ENCODE results near the gene ILKAP. TPM values are rescaled to one million over a fixed set of nuclear protein-coding genes. Genes with fewer than 3 reads are reported as not detected.

Gene ILKAP
- polyA plus RNA-seq, 1 donor from 2014 or later = 78.5 TPM

- TF ChIP-seq EP300 (conservative IDR thresholded peaks at IDR 0.05; ENCODE audit: poor library complexity, severe bottlenecking) (no peak), EZH2 (IDR thresholded peaks at IDR 0.05; ENCODE audit: borderline replicate concordance, insufficient read depth, low read length, poor library complexity, severe bottlenecking) (no peak), CTCF (IDR thresholded peaks at IDR 0.05; ENCODE audit: poor library complexity, severe bottlenecking) (no peak), TAF1 (IDR thresholded peaks at IDR 0.05; ENCODE audit: low read depth) (no peak), RAD21 (conservative IDR thresholded peaks at IDR 0.05) (no peak), MXI1 (conservative IDR thresholded peaks at IDR 0.05; ENCODE audit: poor library complexity, severe bottlenecking) (no peak), SMC3 (conservative IDR thresholded peaks at IDR 0.05; ENCODE audit: poor library complexity) (no peak), POLR2AphosphoS5 (IDR thresholded peaks at IDR 0.05) (no peak)
- TF ChIP-seq, protein P1, sequence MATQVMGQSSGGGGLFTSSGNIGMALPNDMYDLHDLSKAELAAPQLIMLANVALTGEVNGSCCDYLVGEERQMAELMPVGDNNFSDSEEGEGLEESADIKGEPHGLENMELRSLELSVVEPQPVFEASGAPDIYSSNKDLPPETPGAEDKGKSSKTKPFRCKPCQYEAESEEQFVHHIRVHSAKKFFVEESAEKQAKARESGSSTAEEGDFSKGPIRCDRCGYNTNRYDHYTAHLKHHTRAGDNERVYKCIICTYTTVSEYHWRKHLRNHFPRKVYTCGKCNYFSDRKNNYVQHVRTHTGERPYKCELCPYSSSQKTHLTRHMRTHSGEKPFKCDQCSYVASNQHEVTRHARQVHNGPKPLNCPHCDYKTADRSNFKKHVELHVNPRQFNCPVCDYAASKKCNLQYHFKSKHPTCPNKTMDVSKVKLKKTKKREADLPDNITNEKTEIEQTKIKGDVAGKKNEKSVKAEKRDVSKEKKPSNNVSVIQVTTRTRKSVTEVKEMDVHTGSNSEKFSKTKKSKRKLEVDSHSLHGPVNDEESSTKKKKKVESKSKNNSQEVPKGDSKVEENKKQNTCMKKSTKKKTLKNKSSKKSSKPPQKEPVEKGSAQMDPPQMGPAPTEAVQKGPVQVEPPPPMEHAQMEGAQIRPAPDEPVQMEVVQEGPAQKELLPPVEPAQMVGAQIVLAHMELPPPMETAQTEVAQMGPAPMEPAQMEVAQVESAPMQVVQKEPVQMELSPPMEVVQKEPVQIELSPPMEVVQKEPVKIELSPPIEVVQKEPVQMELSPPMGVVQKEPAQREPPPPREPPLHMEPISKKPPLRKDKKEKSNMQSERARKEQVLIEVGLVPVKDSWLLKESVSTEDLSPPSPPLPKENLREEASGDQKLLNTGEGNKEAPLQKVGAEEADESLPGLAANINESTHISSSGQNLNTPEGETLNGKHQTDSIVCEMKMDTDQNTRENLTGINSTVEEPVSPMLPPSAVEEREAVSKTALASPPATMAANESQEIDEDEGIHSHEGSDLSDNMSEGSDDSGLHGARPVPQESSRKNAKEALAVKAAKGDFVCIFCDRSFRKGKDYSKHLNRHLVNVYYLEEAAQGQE (IDR thresholded peaks at IDR 0.05; ENCODE audit: borderline replicate concordance) = no peak
- Histone ChIP-seq H4K20me1 (ENCODE audit: insufficient read depth) (no peaks in the 10 kb centered on the region), H3F3A (ENCODE audit: insufficient read depth, low read length, poor library complexity, severe bottlenecking) (no peaks in the 10 kb centered on the region), H3K79me2 (replicated peaks; ENCODE audit: insufficient read depth, low read length) (no peaks in the 10 kb centered on the region), H3K4me3 (ENCODE audit: low read length) (no peak overlapping the region), H3K9me2 (ENCODE audit: insufficient read depth, low read length) (no peaks in the 10 kb centered on the region), H3K9ac (ENCODE audit: low read length) (no peak overlapping the region), H3K27me3 (ENCODE audit: insufficient read depth, low read depth, low read length) (peaks cover 6% of the 10 kb centered on the region), H3K4me2 (ENCODE audit: low read length) (no peak overlapping the region), H3K27ac (ENCODE audit: low read length) (no peak overlapping the region), H3K9me3 (ENCODE audit: low read length) (no peaks in the 10 kb centered on the region), H3K36me3 (ENCODE audit: insufficient read depth, low read length) (no peaks in the 10 kb centered on the region), H2AFZ (ENCODE audit: low read depth, low read length) (no peak overlapping the region)
These were observed 24.1 kb upstream of the ILKAP start for GRCh38 chr2:238227587-238228032.

DNA sequence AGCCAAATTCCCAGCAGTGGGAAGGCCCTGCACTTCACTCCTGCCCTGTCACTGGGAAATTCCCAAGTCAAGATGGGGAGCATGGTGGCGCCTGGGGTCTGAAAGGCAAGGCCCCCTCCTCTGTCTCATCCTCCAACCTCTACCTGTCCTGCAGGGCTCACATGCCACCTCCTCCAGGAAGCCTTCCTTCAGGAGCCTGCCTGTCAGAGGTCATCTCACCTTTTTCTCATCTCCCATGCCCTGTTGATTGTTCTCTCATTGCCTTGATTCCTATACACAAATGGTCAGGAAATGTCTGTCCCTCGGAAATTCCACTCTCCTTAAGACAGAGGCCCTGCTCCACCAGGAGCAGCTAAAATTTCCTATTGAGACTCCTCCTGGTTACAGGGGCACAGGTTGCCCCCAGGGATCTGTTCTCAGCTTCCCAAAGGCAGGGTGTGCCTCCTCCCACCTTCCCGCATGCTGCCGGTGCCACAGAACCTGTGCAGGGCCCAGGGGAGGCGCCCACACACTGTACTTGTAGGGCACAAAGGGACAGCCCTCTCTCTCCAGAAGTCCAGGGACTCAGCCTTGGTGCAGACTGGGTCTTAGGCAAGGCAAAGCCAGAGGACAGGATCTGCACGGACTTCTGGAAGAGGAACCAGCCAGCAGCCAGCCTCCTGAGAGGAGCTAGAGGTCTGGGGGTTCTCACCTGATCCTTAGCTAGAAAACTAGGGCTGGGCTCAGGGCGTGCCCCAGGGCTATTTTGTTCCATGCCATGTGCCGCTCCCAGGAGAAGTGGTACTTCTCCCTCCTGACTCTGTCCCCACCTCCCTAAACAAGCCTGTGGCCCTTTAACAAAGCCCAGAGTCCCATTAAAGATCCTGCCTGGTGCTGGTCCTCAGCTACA is 23.4 kb upstream of the ILKAP start:
- H3K27me3 ChIP-seq (ENCODE audit: insufficient read depth, low read depth, low read length) = peaks cover 6% of the 10 kb centered on the region
- H2AFZ ChIP-seq (ENCODE audit: low read depth, low read length) = no peak overlapping the region
- H3K79me2 ChIP-seq (replicated peaks; ENCODE audit: insufficient read depth, low read length) = no peaks in the 10 kb centered on the region
- no peak overlapping the region for H3K4me2 ChIP-seq (ENCODE audit: low read length)
- H3K9ac ChIP-seq (ENCODE audit: low read length) = no peak overlapping the region
- TF ChIP-seq SMC3 (conservative IDR thresholded peaks at IDR 0.05; ENCODE audit: poor library complexity) = no peak
- no peak for TF ChIP-seq CTCF (IDR thresholded peaks at IDR 0.05; ENCODE audit: poor library complexity, severe bottlenecking)
- no peak for TF ChIP-seq TAF1 (IDR thresholded peaks at IDR 0.05; ENCODE audit: low read depth)
- no peak for TF ChIP-seq EZH2 (IDR thresholded peaks at IDR 0.05; ENCODE audit: borderline replicate concordance, insufficient read depth, low read length, poor library complexity, severe bottlenecking)
- TF ChIP-seq RAD21 (conservative IDR thresholded peaks at IDR 0.05) = no peak
- no peak for TF ChIP-seq EP300 (conservative IDR thresholded peaks at IDR 0.05; ENCODE audit: poor library complexity, severe bottlenecking)
- TF ChIP-seq MXI1 (conservative IDR thresholded peaks at IDR 0.05; ENCODE audit: poor library complexity, severe bottlenecking) = no peak
- no peak overlapping the region for H3K4me3 ChIP-seq (ENCODE audit: low read length)
- H4K20me1 ChIP-seq (ENCODE audit: insufficient read depth) = no peaks in the 10 kb centered on the region
- H3K9me2 ChIP-seq (ENCODE audit: insufficient read depth, low read length) = no peaks in the 10 kb centered on the region
- H3K27ac ChIP-seq (ENCODE audit: low read length) = no peak overlapping the region
- no peaks in the 10 kb centered on the region for H3F3A ChIP-seq (ENCODE audit: insufficient read depth, low read length, poor library complexity, severe bottlenecking)
- H3K36me3 ChIP-seq (ENCODE audit: insufficient read depth, low read length) = no peaks in the 10 kb centered on the region
- no peaks in the 10 kb centered on the region for H3K9me3 ChIP-seq (ENCODE audit: low read length)
